HG02970 (cell line): ENCODE results near the gene GTF2F1.
"Not testable (repeated sequence)": the region's sequence is repeated elsewhere in the genome, so short reads cannot be mapped to it uniquely, and the experiment has no call there.

Experiments
- ATAC-seq: cut with Tn5 transposase; IDR thresholded peaks from one replicate; pipeline ENCODE4 v1.9.1; 2021; ENCODE audit warnings: mild to moderate bottlenecking, moderate library complexity, moderate number of reproducible peaks; ENCODE audit not compliant: unreplicated experiment, low FRiP score

Gene GTF2F1

GRCh38 chr19:6392221-6393073 lies 517 bp downstream of the GTF2F1 start:
- ATAC-seq, result peak; percentile 11

GRCh38 chr19:6387372-6387771 lies 5.6 kb downstream of the GTF2F1 start:
- no peak for ATAC-seq

GRCh38 chr19:6384381-6384780 lies 8.6 kb downstream of the GTF2F1 start:
- no peak for ATAC-seq

GRCh38 chr19:6383188-6383587 lies 9.8 kb downstream of the GTF2F1 start:
- ATAC-seq, result no peak

GRCh38 chr19:6381030-6381750 lies 11.8 kb downstream of the GTF2F1 start:
- no peak for ATAC-seq

- no peak for ATAC-seq
Measured at GRCh38 chr19:6379744-6380143, 13.2 kb downstream of the GTF2F1 start.

- no peak for ATAC-seq
Measured at GRCh38 chr19:6378486-6378885, 14.5 kb downstream of the GTF2F1 start.

- no peak for ATAC-seq
Measured at GRCh38 chr19:6378041-6378440, 14.9 kb downstream of the GTF2F1 start.

- no peak for ATAC-seq
Measured at GRCh38 chr19:6376512-6377190, 16.3 kb downstream of the GTF2F1 start.

GRCh38 chr19:6375411-6376010 lies 17.5 kb downstream of the GTF2F1 start, which contains the start of gene PSPN:
PSPN (minus strand) TSS chr19:6375933; CDS start chr19:6375849, 84 bp downstream.
- no peak for ATAC-seq

GRCh38 chr19:6374711-6375410 lies 18.1 kb downstream of the GTF2F1 start:
- no peak for ATAC-seq

- no peak for ATAC-seq
Measured at GRCh38 chr19:6374161-6374709, 18.7 kb downstream of the GTF2F1 start.

GRCh38 chr19:6373813-6374108 lies 19.2 kb downstream of the GTF2F1 start:
- ATAC-seq, result no peak

- ATAC-seq, result peak; percentile 51
Measured at GRCh38 chr19:6373096-6373812, 19.7 kb downstream of the GTF2F1 start.

- ATAC-seq, result peak; percentile 68
Measured at GRCh38 chr19:6372594-6373095, 20.3 kb downstream of the GTF2F1 start, which contains the start of gene ALKBH7. ALKBH7 (plus strand) TSS chr19:6372794; CDS start chr19:6372821, 27 bp downstream.

GRCh38 chr19:6364353-6364752 lies 28.6 kb downstream of the GTF2F1 start:
- ATAC-seq, result no peak

- no peak for ATAC-seq
Measured at GRCh38 chr19:6362351-6362801, 30.6 kb downstream of the GTF2F1 start.

- ATAC-seq, result no peak
Measured at GRCh38 chr19:6362027-6362350, 31.0 kb downstream of the GTF2F1 start.

- ATAC-seq, result not testable (repeated sequence)
Measured at GRCh38 chr19:6360857-6361216, 32.1 kb downstream of the GTF2F1 start.
